Gastrocnemius medialis (tissue), 4 donors: ENCODE results near the gene SMAD3.

Experiments
- POLR2A ChIP-seq, 2 donors: fragments of 450-650 bp; IDR thresholded peaks; one replicate each; pipeline ENCODE4 v1.6.1; 2017; ENCODE audit warnings: antibody characterized with exemption in 2 of 2, mild to moderate bottlenecking in 2 of 2, moderate library complexity in 2 of 2
- TF ChIP-seq, protein P1 (sequence below), 5 experiments: fragments of 450-650 bp in 3 of 5; fragments of 200-600 bp in 2 of 5; sonication (generic) in 2 of 5; IDR thresholded peaks in 4 of 5; conservative IDR thresholded peaks in 1 of 5; 1 replicate in 4 of 5; 2 replicates in 1 of 5; pipeline ENCODE4 v1.5.1; 2016 to 2019; ENCODE audit warnings: antibody characterized with exemption in 5 of 5, mild to moderate bottlenecking in 3 of 5, moderate library complexity in 3 of 5

DNA sequence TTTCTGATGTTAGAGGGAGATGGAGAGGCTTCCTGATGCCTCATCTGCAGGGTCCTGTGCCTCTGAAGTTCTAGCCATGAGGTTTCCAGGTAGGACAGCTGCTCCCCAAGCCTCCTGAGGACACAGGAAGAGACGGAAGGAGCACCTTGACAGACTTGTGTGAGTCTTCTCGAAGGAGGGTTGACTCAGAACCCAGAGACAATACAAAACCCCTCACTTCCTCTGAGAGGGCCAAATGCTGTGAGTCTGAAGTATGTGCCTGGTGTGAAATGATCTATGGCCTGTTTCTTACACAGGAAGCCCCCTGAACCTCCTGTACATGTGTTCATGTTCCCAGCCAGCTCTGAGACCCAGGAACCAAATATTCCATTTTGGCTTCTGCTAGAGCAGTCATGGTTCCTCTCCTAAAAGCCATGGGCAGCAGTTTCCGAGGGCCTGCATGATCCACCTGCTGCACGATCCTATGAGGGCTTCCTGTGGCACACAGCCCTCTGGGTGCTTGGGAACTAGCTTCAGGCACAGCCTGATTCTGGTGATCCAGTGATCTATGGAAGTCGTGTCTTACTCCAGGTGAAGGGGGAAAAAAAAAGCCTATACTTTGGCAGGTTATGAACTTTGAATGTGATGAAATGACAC, 126.9 kb downstream of the SMAD3 start:
- TF ChIP-seq, protein P1, sequence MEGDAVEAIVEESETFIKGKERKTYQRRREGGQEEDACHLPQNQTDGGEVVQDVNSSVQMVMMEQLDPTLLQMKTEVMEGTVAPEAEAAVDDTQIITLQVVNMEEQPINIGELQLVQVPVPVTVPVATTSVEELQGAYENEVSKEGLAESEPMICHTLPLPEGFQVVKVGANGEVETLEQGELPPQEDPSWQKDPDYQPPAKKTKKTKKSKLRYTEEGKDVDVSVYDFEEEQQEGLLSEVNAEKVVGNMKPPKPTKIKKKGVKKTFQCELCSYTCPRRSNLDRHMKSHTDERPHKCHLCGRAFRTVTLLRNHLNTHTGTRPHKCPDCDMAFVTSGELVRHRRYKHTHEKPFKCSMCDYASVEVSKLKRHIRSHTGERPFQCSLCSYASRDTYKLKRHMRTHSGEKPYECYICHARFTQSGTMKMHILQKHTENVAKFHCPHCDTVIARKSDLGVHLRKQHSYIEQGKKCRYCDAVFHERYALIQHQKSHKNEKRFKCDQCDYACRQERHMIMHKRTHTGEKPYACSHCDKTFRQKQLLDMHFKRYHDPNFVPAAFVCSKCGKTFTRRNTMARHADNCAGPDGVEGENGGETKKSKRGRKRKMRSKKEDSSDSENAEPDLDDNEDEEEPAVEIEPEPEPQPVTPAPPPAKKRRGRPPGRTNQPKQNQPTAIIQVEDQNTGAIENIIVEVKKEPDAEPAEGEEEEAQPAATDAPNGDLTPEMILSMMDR (IDR thresholded peaks at IDR 0.05 in 4 of 5, conservative IDR thresholded peaks at IDR 0.05 in 1 of 5), result no peak
- TF ChIP-seq POLR2A (IDR thresholded peaks at IDR 0.05), result no peak
